Fibroblast of lung (primary cell): Measurements from ENCODE around the gene ZFYVE28. TPM values are rescaled to one million over a fixed set of nuclear protein-coding genes. Genes with fewer than 3 reads are reported as not detected.

Experiments
- DNase-seq, 2 donors: peaks; one replicate each; pipeline versions ENCODE4 v3.0.0 to v3.0.0-alpha.2; 2010; ENCODE audit warnings: low read depth in 2 of 2
- H2AFZ ChIP-seq: 2 replicates; pipeline ENCODE4 v1.5.1; 2012; ENCODE audit warnings: low read length, control low read depth, inconsistent platforms
- H3K27ac ChIP-seq: 2 replicates; pipeline ENCODE4 v1.5.1; 2011; ENCODE audit warnings: low read length, control low read depth; ENCODE audit not compliant: insufficient read depth
- H3K27me3 ChIP-seq: 2 replicates; pipeline ENCODE4 v1.5.1; 2011; ENCODE audit warnings: mild to moderate bottlenecking, low read length; ENCODE audit not compliant: control insufficient read depth, insufficient read depth
- H3K36me3 ChIP-seq: 2 replicates; pipeline ENCODE4 v1.5.1; 2011; ENCODE audit warnings: low read length; ENCODE audit not compliant: control insufficient read depth, insufficient read depth
- H3K4me1 ChIP-seq: 2 replicates; pipeline ENCODE4 v1.5.1; 2011; ENCODE audit warnings: low read length; ENCODE audit not compliant: control insufficient read depth, insufficient read depth; ENCODE audit errors: extremely low read depth
- H3K4me2 ChIP-seq: 2 replicates; pipeline ENCODE4 v1.5.1; 2011; ENCODE audit warnings: low read length, control low read depth; ENCODE audit not compliant: insufficient read depth; ENCODE audit errors: extremely low read depth
- H3K4me3 ChIP-seq, 4 experiments: fragments of 200-600 bp in 1 of 4; sonication (generic) in 1 of 4; replicated peaks in 1 of 4; 2 replicates each; pipeline ENCODE4 v1.5.1; 2011 to 2016; ENCODE audit warnings: low read length in 4 of 4, low read depth in 3 of 4, mild to moderate bottlenecking in 3 of 4, control low read depth in 2 of 4, inconsistent platforms in 1 of 4, mixed read lengths in 1 of 4; ENCODE audit not compliant: insufficient read depth in 1 of 4; ENCODE audit errors: control extremely low read depth in 1 of 4
- H3K79me2 ChIP-seq: 2 replicates; pipeline ENCODE4 v1.5.1; 2012; ENCODE audit warnings: mild to moderate bottlenecking, low read length, inconsistent platforms; ENCODE audit not compliant: control insufficient read depth, insufficient read depth
- H3K9ac ChIP-seq: 2 replicates; pipeline ENCODE4 v1.5.1; 2011; ENCODE audit warnings: mild to moderate bottlenecking, low read length, control low read depth; ENCODE audit not compliant: insufficient read depth
- H3K9me3 ChIP-seq: 2 replicates; pipeline ENCODE4 v1.5.1; 2012; ENCODE audit warnings: low read depth, low read length; ENCODE audit not compliant: control insufficient read depth, insufficient read depth
- H4K20me1 ChIP-seq: 2 replicates; pipeline ENCODE4 v1.5.1; 2011; ENCODE audit warnings: low read length; ENCODE audit not compliant: control insufficient read depth, insufficient read depth; ENCODE audit errors: extremely low read depth
- CTCF ChIP-seq, 2 donors: IDR thresholded peaks in 1 of 2; conservative IDR thresholded peaks in 1 of 2; 1 replicate in 1 of 2; 2 replicates in 1 of 2; pipeline ENCODE4 v1.5.1; 2011 to 2012; ENCODE audit warnings: low read length in 2 of 2, control low read depth in 1 of 2, inconsistent platforms in 1 of 2, low read depth in 1 of 2, mild to moderate bottlenecking in 1 of 2
- EZH2 ChIP-seq: IDR thresholded peaks from 2 replicates; pipeline ENCODE4 v1.5.1; 2012; ENCODE audit warnings: low read length, control low read depth, mild to moderate bottlenecking; ENCODE audit errors: missing control alignments
- polyA plus RNA-seq, 2 donors: library from polyadenylated mRNA; depleted of rRNA in 1 of 2; stranded (reverse) in 1 of 2; unstranded in 1 of 2; fragments of >200 nt; gene quantifications; 2 replicates each; pipeline ENCODE4 v1.2.1, GENCODE V29; 2011 to 2012; ENCODE audit warnings: missing spikeins in 1 of 2
- total RNA-seq: library from RNA; depleted of rRNA; stranded (reverse); fragments of >200 nt; gene quantifications from 2 replicates; pipeline ENCODE4 v1.2.1, GENCODE V29; 2014

The ZFYVE28 gene
- total and polyA plus RNA-seq, 2 donors (not counting 1 experiment from before 2014, with no cell fraction given) = 2.4 to 11.6 TPM

GRCh38 chr4:2254665-2255500 is 163.6 kb downstream of the ZFYVE28 start:
- no peaks in the 10 kb centered on the region for H3K9me3 ChIP-seq
- peaks cover 8% of the 10 kb centered on the region for H3K4me1 ChIP-seq
- H3K9ac ChIP-seq = no peak overlapping the region
- H3K27me3 ChIP-seq = no peaks in the 10 kb centered on the region
- TF ChIP-seq CTCF (conservative IDR thresholded peaks at IDR 0.05 in 1 of 2, IDR thresholded peaks at IDR 0.05 in 1 of 2; ENCODE audit: low read depth in 1 of 2, low read length in 2 of 2) = no peak
- TF ChIP-seq EZH2 = no peak
- no peaks in the 10 kb centered on the region for H4K20me1 ChIP-seq
- no peak for DNase-seq
- H3K4me3 ChIP-seq = no peak overlapping the region
- H3K4me2 ChIP-seq = no peak overlapping the region
- peaks cover 3% of the 10 kb centered on the region for H3K79me2 ChIP-seq
- H3K27ac ChIP-seq = no peak overlapping the region
- no peak overlapping the region for H2AFZ ChIP-seq
- peaks cover 21% of the 10 kb centered on the region for H3K36me3 ChIP-seq

- no peak overlapping the region for H3K4me2 ChIP-seq
- no peak overlapping the region for H2AFZ ChIP-seq
- no peak overlapping the region for H3K4me3 ChIP-seq
- no peak overlapping the region for H3K9ac ChIP-seq
- no peak for DNase-seq
- H3K27me3 ChIP-seq = no peaks in the 10 kb centered on the region
- TF ChIP-seq CTCF (conservative IDR thresholded peaks at IDR 0.05 in 1 of 2, IDR thresholded peaks at IDR 0.05 in 1 of 2; ENCODE audit: low read depth in 1 of 2, low read length in 2 of 2) (no peak), EZH2 (no peak)
- no peaks in the 10 kb centered on the region for H3K9me3 ChIP-seq
- peaks cover 28% of the 10 kb centered on the region for H3K36me3 ChIP-seq
- H3K4me1 ChIP-seq = peaks cover 4% of the 10 kb centered on the region
- H4K20me1 ChIP-seq = no peaks in the 10 kb centered on the region
- H3K79me2 ChIP-seq = no peaks in the 10 kb centered on the region
- no peak overlapping the region for H3K27ac ChIP-seq
Observed at GRCh38 chr4:2253160-2254084, 165.0 kb downstream of the ZFYVE28 start.

GRCh38 chr4:2252530-2253091 is 165.8 kb downstream of the ZFYVE28 start:
- no peak for TF ChIP-seq EZH2
- TF ChIP-seq CTCF (conservative IDR thresholded peaks at IDR 0.05 in 1 of 2, IDR thresholded peaks at IDR 0.05 in 1 of 2; ENCODE audit: low read depth in 1 of 2, low read length in 2 of 2) = no peak
- no peaks in the 10 kb centered on the region for H3K79me2 ChIP-seq
- H3K4me3 ChIP-seq = no peak overlapping the region
- no peaks in the 10 kb centered on the region for H3K27me3 ChIP-seq
- H3K36me3 ChIP-seq = peaks cover 27% of the 10 kb centered on the region
- no peak overlapping the region for H2AFZ ChIP-seq
- H3K9ac ChIP-seq = no peak overlapping the region
- H3K4me2 ChIP-seq = no peak overlapping the region
- no peaks in the 10 kb centered on the region for H3K9me3 ChIP-seq
- H3K4me1 ChIP-seq = peaks cover 4% of the 10 kb centered on the region
- no peaks in the 10 kb centered on the region for H4K20me1 ChIP-seq
- H3K27ac ChIP-seq = no peak overlapping the region
- no peak for DNase-seq
